Activated B cell treated with CpG ODN at 0.5 μM for 24 hours (primary cell): Measurements from ENCODE around the gene ABI3BP. TPM values are rescaled to one million over a fixed set of nuclear protein-coding genes. Genes with fewer than 3 reads are reported as not detected.

Source experiments
- ATAC-seq: fragments of 200-7000 bp; cut with Tn5 transposase; one replicate; pipeline ENCODE4 v1.10.0; 2021; ENCODE audit warnings: low read depth, mild to moderate bottlenecking, moderate library complexity
- CTCF ChIA-PET: fragments of 350-600 bp; sonication (Branson Sonifier 250); formaldehyde crosslinking; loops from one replicate; lab custom pipeline; 2021; ENCODE audit warnings: antibody characterized with exemption; lab: Charles Lee
- POLR2A ChIA-PET: fragments of 350-600 bp; sonication (Branson Sonifier 250); formaldehyde crosslinking; loops from one replicate; lab custom pipeline; 2021; ENCODE audit warnings: antibody characterized with exemption; lab: Charles Lee
- DNase-seq: peaks from one replicate; pipeline ENCODE4 v3.0.0; 2022
- H3K27ac Mint-ChIP-seq: one replicate; pipeline ENCODE4 v1.8.0; 2020; ENCODE audit warnings: mixed read lengths
- H3K27me3 Mint-ChIP-seq: one replicate; pipeline ENCODE4 v1.8.0; 2021; ENCODE audit warnings: mixed read lengths
- H3K36me3 Mint-ChIP-seq: one replicate; pipeline ENCODE4 v1.8.0; 2021; ENCODE audit warnings: low read depth, mixed read lengths
- H3K4me1 Mint-ChIP-seq: one replicate; pipeline ENCODE4 v1.8.0; 2021; ENCODE audit warnings: mixed read lengths
- H3K4me3 Mint-ChIP-seq: one replicate; pipeline ENCODE4 v1.8.0; 2020; ENCODE audit warnings: mild to moderate bottlenecking, mixed read lengths
- H3K9me3 Mint-ChIP-seq: one replicate; pipeline ENCODE4 v1.8.0; 2020; ENCODE audit warnings: mixed read lengths
- CTCF ChIP-seq: fragments of 200-600 bp; IDR thresholded peaks from one replicate; pipeline ENCODE4 v1.8.0; 2022; ENCODE audit warnings: antibody characterized with exemption, mild to moderate bottlenecking
- intact Hi-C: fragments of 100-400 bp; cut with micrococcal nuclease; formaldehyde crosslinking; loops from one replicate; pipeline ENCODE4 v1.15.1; 2024
- total RNA-seq: library from RNA; stranded (reverse); gene quantifications from 2 replicates; pipeline ENCODE4 v1.2.3, GENCODE V29; 2022

ABI3BP gene
- total RNA-seq, 1 donor from 2014 or later = not detected

GRCh38 chr3:100740207-100740606 lies 253.0 kb downstream of the ABI3BP start:
- intact Hi-C loops = loop anchor here (10.0 kb wide), 1 partner anchor 275 kb away; no protein-coding TSS in a partner anchor
- POLR2A ChIA-PET = no interaction called here
- CTCF ChIA-PET = interaction anchor here (0.7 kb wide), 1 partner anchor 14 kb away, joined by 3 read pairs; no protein-coding TSS in a partner anchor
- no peak for TF ChIP-seq CTCF
- Mint-ChIP-seq H3K4me1 (no peaks in the 10 kb centered on the region), H3K27ac (no peak overlapping the region), H3K4me3 (no peak overlapping the region), H3K27me3 (no peaks in the 10 kb centered on the region), H3K9me3 (no peaks in the 10 kb centered on the region), H3K36me3 (peaks cover 80% of the 10 kb centered on the region)
- ATAC-seq (no peak), DNase-seq (no peak)

- intact Hi-C loops = loop anchor here (1.0 to 2.0 kb wide), 2 partner anchors 645 to 899 kb away; no protein-coding TSS in a partner anchor
- DNase-seq (no peak), ATAC-seq (no peak)
- Mint-ChIP-seq H3K4me3 (no peak overlapping the region), H3K27ac (no peak overlapping the region), H3K36me3 (peaks cover 77% of the 10 kb centered on the region), H3K27me3 (no peaks in the 10 kb centered on the region), H3K4me1 (no peaks in the 10 kb centered on the region), H3K9me3 (no peaks in the 10 kb centered on the region)
- CTCF ChIA-PET = no interaction called here
- no peak for TF ChIP-seq CTCF
- POLR2A ChIA-PET = no interaction called here
These were observed 255.9 kb downstream of the ABI3BP start for GRCh38 chr3:100737334-100737733.

- POLR2A ChIA-PET = no interaction called here
These were observed 260.8 kb downstream of the ABI3BP start for GRCh38 chr3:100732435-100732834.

GRCh38 chr3:100730524-100730923 lies 262.7 kb downstream of the ABI3BP start:
- H3K4me3 Mint-ChIP-seq = no peak overlapping the region
- ATAC-seq (no peak), DNase-seq (no peak)
- H3K36me3 Mint-ChIP-seq = peaks cover 69% of the 10 kb centered on the region
- no peak for TF ChIP-seq CTCF
- CTCF ChIA-PET = no interaction called here
- intact Hi-C loops = no loop called here
- no peaks in the 10 kb centered on the region for H3K9me3 Mint-ChIP-seq
- peaks cover 3% of the 10 kb centered on the region for H3K4me1 Mint-ChIP-seq
- POLR2A ChIA-PET = interaction anchor here (0.6 kb wide), 1 partner anchor 479 kb away, joined by 3 read pairs; no protein-coding TSS in a partner anchor
- no peak overlapping the region for H3K27ac Mint-ChIP-seq
- H3K27me3 Mint-ChIP-seq = no peaks in the 10 kb centered on the region

More at GRCh38 chr3:100732435-100732834, 260.8 kb downstream of the ABI3BP start:
- TF ChIP-seq CTCF = no peak
- Mint-ChIP-seq H3K9me3 (no peaks in the 10 kb centered on the region), H3K27ac (no peak overlapping the region), H3K36me3 (peaks cover 69% of the 10 kb centered on the region), H3K4me1 (no peaks in the 10 kb centered on the region), H3K4me3 (no peak overlapping the region), H3K27me3 (no peaks in the 10 kb centered on the region)
- CTCF ChIA-PET = no interaction called here
- intact Hi-C loops = no loop called here
- ATAC-seq = no peak
- no peak for DNase-seq

- TF ChIP-seq CTCF = no peak
- Mint-ChIP-seq H3K27me3 (no peaks in the 10 kb centered on the region), H3K4me1 (peaks cover 5% of the 10 kb centered on the region), H3K27ac (no peak overlapping the region), H3K4me3 (no peak overlapping the region), H3K9me3 (no peaks in the 10 kb centered on the region), H3K36me3 (peaks cover 72% of the 10 kb centered on the region)
- ChIA-PET POLR2A (interaction anchor here (0.6 kb wide), 1 partner anchor 354 kb away, joined by 3 read pairs; no protein-coding TSS in a partner anchor), CTCF (no interaction called here)
- intact Hi-C loops = no loop called here
- ATAC-seq (no peak), DNase-seq (no peak)
These were observed 266.5 kb downstream of the ABI3BP start for GRCh38 chr3:100726706-100727105.
